NCI-H1105 treated with DMSO at 0.1 percent for 48 hours (cell line): ENCODE measurements around the gene EXOC3L1.

ENCODE experiments used
- DNase-seq: peaks from one replicate; lab custom pipeline; 2025; lab: John Stamatoyannopoulos, UW

Gene EXOC3L1

DNA sequence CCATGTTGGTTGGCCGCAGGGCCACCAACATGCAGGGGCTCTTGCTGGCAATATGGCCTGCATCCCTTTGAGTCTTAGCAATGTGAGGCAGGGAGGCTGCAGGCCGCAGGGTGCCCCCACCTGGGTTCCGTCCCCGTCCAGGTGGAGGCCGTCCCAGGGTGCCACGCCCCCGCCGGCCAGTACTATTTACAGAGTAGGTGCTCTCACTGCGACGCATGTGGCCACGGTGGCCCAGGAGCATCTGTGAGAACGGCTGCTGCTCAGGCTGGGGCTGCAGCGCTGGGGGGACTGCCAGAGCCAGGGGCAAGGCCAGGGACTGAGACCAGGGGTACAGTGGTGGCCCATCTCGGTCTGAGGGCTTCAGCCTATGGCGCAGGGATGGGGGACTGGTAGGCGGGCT is 9.8 kb downstream of the EXOC3L1 start:
- DNase-seq = no peak

DNA sequence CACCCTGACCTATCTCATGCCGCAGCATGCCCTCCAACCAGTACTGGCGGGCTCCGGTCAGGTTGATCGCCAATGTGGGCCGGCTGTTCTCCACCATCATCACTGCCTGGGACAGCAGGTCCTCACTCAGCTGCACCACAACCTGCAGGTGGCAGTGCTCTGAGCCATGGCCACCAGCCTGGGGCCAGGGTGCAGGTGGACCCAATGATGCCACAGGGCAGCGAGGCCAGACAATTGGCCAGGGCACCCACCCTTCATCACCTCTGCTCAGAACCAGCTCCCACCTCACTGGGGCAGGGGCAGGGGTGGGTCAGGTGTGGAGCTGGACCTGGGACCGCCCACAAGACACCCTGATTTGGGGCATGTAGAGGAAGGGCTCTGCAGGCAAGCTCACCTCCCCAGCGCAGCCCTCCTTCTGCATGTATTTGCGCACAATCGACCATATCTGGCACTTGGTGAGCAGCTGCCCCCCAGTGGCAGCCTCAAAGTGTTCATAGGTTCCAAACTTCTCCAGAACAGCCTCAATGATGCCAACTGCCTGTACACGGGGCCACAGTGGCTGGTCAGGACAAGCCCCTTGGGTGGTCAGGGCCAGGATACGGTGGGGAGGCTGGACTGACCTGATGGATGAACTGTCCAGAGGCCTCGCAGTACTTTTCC is 10.4 kb downstream of the EXOC3L1 start:
- DNase-seq = no peak

DNA sequence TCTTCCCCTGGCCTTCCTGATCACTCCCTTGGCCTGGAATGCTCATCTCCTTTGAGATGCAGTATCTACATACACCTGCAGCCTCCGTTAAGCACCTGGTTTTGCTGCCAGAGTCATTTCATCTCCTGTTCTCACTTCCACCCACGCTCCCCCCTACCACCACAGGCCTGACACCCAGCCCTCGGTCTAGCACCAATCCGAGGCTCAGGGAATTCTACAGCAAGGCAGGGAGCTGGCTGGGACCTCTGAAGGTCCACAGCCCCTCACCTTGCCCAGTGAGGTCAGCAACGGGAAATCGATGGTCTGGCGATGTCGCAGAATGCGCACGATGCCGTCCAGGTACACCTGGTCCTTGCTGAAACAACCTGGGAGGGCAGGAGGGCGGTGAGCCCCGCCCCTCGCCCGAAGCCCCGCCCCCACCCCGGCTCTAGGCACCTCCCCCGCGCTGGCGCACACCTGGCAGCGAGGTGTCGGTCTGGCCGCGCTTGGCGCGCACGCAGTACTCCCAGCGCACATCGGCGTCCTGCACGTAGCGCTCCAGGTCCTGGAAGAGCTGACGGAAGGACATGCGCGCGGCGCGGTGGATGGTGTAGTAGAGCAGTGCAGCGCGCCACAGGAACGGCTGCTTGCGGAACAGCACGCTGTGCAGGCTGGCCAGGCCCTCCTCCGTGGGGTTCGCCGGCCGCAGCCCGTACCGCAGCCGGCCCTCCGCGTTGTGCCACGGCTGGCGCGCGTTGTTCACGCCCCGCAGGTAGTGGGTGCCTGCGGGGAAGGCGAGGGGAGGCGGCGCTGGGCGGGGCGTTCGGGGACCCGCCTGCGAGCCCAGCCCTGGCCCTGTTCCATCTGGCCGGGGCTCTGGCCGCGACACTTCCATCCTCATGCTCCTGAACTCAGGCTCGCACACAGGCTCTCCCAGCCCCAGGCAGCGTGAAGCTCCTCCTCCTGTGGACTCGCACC is 11.9 kb downstream of the EXOC3L1 start:
- DNase-seq = peak; percentile 78

DNA sequence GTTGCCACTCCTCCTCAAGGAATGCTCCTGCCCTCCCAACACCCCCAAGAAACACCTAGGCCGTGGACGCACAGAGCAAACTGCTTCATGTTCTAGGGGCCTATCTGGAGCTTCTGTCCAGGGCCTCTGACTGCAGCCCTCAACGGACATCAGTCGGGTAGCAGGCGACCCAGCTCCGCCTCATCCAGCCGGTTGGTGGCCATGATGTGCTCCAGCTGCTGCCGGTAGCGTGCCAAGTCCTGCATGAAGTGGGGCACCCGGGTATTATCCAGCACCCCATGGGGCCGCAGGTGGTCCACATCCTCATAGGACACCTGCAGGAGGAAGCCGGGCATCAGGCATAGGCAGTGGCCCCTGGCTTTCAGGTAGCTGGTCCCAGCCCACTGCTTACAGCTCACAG is 13.3 kb downstream of the EXOC3L1 start:
- no peak for DNase-seq

DNA sequence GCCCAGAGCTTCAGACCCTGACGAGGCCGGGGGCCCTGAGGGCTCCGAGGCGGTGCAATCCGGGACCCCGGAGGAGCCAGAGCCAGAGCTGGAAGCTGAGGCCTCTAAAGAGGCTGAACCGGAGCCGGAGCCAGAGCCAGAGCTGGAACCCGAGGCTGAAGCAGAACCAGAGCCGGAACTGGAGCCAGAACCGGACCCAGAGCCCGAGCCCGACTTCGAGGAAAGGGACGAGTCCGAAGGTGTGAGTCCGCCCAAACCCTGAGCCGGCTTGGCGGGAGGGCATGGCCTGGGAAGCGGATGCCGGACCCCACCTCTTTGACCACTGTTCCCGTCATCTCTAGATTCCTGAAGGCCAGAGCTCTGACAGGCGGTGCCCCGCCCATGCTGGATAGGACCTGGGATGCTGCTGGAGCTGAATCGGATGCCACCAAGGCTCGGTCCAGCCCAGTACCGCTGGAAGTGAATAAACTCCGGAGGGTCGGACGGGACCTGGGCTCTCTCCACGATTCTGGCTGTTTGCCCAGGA is 15.2 kb downstream of the EXOC3L1 start:
- no peak for DNase-seq

DNA sequence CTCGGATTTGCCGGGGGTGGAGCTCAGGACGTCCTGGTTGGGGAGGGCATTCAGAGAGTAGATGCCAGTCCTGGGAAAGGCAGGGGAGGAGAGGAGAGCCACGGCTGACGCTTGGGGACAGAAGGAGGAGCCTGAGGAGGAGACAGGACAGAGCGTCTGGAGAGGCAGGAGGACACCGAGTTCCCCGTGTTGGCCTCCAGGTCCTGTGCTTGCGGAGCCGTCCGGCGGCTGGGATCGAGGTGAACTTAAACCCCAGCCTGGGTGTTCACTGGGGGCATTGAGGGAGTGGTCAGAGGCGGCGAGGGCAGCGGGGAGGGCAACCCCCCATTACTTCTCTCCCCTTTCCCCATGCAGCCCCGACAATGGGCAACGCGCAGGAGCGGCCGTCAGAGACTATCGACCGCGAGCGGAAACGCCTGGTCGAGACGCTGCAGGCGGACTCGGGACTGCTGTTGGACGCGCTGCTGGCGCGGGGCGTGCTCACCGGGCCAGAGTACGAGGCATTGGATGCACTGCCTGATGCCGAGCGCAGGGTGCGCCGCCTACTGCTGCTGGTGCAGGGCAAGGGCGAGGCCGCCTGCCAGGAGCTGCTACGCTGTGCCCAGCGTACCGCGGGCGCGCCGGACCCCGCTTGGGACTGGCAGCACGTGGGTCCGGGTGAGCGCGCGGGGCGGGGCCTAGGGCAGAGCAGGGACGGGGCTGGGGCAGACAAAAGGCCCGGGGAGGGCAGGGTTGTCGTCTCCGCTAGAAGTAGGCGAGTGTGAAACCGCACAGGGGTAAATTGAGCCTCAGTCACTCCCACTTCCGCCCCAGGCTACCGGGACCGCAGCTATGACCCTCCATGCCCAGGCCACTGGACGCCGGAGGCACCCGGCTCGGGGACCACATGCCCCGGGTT is 15.9 kb downstream of the EXOC3L1 start:
- DNase-seq = peak; percentile 67

DNA sequence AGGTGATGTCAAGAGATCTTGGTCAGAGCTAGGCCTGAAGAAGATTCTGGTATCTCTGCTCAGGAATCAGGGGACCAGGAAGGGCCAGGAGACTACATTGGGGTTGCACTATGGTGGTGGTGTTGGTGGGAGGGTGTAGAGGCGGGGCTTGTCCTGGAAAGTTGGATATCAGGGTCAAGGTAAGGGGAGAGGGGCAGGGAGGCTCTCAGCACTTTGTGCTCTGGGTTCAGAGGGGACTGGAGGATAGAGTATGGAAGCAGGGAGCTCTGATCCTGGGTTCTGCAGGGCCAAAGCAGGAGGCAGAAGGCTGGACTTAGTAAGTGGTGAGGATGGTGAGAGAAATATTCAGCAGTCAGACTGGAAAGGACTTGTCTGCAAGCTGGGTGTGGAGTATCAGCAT is 16.6 kb downstream of the EXOC3L1 start:
- no peak for DNase-seq

DNA sequence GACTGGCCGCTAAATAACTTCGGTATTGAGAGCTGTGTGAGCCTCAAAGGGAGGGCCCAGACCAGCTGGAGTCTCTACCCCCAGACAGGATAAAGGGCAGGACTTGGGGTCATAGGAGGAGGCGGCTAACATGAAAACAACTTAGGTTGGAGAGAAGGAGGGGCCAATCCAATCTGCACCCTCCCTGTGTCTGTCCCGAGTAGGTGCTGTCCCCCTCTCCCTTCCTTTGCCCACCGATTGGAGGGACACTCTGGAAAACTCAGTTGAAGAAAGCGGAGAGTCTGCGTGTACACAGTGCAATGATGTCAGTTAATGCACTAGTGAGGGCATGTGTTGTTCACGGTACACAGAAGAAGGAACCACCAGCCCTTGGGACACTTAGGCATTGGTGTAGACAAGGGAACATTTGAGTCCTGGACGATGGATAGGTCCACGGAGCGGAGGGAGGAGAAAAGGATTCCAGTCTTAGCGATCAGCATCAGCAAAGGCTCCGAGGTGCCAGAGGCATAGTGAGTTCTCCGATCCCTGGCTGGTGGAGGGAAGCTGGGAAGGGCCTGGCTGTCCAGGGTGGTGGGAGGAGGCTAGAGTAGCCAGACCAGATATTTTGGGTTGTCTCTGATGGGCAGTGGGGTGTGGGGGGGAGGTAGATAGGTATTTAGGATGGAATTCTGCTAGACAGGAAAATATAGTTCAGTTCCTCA is 18.8 kb downstream of the EXOC3L1 start:
- no peak for DNase-seq

DNA sequence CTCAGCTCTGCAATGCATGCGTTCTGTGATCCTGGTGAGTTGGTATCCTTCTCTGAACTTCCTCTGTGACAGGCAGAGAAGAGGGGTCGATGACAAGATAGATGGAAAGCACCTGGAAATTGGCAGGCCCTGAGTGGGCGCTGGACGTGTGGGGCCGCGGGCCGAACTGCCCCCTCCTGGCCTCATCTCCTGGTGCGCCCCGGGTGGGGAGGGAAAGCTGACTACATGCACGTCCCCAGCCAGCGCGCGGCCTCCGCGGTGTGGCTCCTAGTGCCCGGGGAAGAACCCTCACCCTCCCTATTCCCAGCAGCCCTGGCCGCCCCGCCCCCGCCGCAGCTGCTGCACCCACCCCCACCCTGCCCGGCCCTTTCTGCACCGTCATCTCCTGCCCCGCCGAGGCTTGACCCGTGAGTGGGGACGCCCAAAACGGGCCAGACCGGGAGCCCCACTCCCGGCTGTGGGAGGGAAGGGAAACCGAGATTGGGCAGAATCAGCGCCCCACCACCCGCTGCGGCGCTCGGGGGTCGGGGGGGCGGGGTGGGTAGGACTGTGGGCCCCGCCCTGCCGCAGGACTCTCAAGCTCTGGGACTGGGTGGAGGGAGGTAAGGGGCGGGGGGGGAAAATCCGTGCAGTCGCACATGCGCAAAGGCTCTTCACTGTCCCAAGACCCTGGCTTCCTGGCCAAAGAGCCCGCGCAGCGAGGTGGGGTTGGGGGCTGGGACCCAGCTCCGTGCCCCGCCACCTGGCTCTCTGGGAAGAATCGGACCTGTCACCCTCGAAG is 19.6 kb downstream of the EXOC3L1 start, which contains the start of gene NOL3:
Gene NOL3 (plus strand): TSS at position 371 of the 781 bp plus-strand sequence.
- peak; percentile 53 for DNase-seq

DNA sequence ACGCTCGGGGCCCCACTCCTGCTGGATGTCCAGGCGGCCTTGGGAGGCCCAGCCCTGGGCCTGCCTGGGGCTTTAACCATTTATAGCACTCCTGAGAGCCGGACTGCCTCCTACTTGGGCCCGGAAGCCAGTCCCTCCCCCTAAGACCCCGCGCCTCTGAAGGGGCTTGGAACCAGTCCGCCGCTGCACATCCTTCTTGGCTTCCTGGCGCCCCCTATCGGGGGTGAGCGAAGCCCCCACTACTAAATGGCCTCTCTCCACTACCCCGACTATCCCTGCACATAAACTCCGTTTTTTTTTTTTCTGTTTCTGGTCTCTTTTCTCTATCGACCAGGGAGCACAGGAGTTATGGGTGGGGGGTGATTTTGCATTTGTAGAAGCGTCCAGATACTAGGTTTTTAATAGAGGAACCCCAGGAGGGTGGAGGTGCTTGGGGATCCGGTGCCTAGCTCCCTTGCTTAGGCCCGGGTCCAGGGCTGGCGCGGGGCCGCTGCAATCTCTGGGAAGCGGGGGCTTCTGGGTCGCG is 20.2 kb downstream of the EXOC3L1 start:
- DNase-seq = peak; percentile 31

DNA sequence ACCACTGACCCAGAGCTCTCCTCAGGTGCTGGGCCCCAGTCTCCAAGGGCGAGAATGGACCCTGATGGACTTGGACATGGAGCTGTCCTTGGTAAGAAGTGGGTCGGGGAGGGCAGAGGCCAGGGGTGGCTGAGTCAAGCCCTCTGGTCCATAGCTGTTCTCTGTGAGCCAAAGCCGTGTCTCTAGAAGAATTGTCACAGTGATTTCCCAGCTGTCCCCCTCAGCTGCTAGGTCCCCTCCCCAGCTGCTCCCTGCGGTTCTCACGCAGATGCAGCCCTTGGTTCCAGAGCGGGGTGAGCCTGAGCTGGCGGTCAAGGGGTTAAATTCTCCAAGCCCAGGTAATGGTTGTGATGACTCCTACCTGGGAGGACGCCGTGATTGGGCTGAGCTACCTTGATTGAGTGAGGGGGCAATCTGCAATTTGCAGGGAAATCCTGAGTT is 20.9 kb downstream of the EXOC3L1 start:
- DNase-seq = no peak

DNA sequence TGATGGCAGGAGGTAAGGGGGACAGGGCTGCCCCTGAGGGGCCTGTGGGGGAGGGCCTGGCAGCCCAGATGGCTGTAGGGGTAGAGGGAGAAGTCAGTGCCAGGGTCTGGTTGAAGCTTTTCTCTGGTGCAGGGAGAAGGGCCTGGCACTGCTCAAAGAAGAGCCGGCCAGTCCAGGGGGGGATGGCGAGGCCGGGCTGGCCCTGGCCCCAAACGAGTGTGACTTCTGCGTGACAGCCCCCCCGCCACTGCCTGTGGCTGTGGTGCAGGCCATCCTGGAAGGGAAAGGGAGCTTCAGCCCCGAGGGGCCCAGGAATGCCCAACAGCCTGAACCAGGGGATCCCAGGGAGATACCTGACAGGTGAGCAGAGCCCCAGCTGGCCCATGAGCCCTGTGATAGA is 22.3 kb downstream of the EXOC3L1 start:
- no peak for DNase-seq

DNA sequence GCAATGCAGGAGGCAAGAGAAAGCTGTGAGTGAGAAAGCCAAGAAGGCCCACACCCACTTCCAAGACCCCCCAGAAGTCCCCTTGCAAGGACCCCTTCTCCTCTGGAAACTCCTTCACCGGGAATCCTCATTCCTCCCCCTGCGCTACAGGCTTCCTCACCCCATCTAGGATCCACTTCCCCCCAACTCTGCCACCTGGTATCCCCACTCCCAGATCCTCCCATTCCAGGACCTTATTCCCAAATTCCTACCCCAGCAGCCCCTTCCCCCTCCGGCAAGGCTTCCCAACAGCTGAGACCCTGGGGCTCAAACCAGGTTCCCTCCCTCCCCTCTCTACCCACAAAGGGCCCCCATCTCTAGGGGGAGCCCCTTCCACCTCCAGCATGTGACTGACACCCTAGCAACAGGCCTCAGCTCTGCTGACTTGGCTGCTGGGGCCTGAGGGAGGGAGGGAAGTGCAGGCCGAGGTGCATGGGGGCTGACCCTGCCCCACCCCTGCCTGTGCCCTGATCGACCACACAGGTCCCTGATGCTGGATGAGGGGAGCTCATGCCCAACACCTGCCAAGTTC is 23.3 kb downstream of the EXOC3L1 start:
- no peak for DNase-seq

DNA sequence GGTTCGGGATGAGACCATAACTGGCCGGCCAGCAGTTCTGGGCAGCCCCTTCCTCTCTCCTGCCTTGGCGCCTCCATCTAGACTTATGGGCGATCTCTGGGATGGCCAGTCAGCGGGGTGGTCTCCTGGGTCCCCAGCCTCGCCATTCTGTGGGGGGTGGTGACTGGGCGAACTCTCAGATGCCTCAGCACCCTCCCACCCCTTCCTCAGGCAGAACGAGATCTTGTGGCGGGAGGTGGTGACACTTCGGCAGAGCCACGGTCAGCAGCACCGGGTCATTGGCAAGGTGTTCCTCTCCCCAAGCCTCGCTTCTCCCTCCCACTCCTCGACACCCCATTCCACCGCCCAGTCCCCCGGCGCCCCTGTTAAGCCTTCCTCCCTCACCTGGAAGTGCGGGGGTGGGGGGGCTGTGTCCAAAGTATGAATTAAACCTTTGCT is 23.8 kb downstream of the EXOC3L1 start:
- no peak for DNase-seq

DNA sequence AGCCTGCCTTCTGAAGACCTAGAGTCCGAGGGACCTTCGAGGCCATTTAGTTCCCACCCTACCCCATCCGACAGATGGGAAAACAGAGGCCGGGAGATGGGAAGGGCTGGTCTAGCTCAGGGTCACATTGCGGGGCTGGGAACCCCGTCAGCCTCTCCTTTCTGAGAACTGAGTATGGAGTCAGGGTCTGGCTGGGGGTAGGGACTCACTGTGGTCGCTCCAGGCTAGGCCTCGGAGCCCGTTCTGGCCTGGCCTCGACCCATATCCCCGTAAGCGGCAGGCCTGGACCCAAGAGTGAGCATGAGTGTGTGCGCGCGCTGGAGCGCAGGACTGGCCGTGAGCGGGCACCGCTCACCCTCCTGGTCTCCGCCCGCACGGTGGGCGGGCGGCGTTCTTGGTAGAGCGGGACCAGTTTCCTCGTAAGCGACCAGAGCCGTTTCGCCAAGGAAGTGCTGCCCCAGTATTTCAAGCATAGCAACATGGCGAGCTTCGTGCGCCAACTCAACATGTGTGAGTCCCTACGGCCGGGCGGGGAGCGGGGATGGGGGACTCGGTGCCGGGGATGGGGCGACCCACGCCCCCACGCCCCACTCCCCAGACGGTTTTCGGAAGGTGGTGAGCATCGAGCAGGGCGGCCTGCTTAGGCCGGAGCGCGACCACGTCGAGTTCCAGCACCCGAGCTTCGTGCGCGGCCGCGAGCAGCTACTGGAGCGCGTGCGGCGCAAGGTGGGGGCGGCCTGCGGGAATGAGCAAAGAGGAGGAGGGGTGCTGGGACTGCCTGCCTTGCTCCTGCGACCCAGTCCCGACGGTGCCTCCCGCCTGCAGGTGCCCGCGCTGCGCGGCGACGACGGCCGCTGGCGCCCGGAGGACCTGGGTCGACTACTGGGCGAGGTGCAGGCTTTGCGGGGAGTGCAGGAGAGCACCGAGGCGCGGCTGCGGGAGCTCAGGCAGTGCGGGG is 24.5 kb downstream of the EXOC3L1 start:
- DNase-seq = no peak

DNA sequence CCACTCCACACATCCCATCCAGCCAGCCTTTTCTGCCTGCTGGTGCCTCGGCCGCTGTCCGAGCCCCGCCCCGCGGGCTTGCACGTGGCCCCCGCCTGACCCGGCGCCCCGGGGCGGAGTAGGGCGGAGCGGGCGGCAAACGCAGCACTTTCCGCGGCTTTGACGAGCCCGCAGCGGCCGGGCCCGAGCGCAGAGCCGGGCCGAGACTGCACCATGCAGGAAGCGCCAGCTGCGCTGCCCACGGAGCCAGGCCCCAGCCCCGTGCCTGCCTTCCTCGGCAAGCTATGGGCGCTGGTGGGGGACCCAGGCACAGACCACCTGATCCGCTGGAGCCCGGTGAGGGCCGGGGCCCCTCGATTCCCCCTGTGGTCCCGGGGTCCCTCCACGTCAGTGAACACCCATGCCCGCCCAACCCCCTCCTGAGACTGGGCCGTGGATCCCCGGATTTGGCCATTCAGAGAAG is 25.3 kb downstream of the EXOC3L1 start, which contains the start of gene HSF4:
Gene HSF4 (plus strand): TSS at position 147 of the 463 bp plus-strand sequence. CDS start 67 bp downstream, at position 214.
- DNase-seq = no peak

DNA sequence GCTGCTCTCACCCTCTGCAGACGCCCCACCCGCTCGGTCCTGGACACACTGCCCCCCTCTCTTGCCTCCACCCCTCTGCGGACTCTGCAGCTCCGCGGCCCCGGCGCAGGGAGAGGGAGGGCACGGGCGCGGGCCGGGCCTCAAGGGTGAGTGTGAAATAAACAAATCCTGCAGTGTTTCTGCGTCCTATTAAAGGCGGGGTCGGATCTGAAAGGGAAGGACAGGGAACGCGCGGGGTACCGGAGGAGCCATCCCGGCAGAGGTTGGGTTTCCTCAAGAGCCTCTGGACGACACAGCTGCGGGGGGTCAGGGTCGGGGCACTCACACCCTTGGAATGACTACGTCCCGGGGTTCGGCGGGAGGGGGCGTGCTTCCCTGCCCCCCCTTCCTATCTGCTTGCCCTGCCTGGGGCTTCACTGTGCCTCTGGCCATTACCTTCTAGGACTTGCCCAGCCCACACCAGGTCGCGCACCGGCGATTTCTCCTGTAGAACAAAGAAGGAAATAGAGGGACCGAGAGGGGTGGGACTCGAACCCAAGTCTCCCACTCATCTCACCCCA is 25.9 kb downstream of the EXOC3L1 start:
- no peak for DNase-seq
